Superior temporal gyrus (tissue), 1 donor: ENCODE data around the gene AFF3.
"Not testable (repeated sequence)": the region's sequence is repeated elsewhere in the genome, so short reads cannot be mapped to it uniquely, and the experiment has no call there.

Experiments used
- DNase-seq: peaks from one replicate; pipeline ENCODE4 v3.0.0-alpha.2; 2016; ENCODE audit errors: extremely low spot score

Gene AFF3

DNA sequence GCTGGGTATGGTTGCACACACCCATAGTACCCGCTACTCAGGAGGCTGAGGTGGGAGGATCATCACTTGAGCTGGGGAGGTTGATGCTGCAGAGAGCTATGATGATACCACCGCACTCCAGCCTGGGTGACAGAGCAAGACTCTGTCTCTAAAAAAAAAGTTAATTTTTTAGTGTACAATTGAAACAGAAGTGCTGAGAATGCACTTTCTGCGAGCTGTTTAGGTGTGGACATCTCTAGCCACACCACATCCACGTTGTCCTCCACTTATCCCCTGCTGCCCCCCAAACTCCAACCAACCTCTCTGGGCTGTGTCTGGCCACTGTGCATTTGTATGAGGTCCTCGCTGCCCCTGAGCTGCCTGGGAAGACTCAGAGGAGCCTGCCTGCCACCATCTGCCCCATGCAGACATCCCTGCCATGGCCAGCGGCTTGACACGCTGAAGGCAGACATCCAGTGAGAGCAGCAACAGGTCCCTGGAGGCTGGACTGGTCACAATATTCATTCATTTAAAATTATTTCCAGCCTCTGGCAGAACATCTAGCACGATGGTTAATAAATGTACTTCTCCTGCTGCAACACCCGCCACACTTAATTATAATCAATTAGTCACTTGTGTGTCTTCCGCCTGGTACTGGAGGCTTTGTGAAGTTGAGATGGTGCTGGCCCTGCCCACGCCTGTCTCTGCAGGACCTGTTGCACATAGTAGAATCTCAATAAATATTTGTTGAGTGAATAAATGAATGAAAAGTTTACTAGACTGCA lies 3.7 kb upstream of the AFF3 start:
- DNase-seq = no peak

GRCh38 chr2:100143286-100143685 lies 896 bp upstream of the AFF3 start:
- DNase-seq = no peak

DNA sequence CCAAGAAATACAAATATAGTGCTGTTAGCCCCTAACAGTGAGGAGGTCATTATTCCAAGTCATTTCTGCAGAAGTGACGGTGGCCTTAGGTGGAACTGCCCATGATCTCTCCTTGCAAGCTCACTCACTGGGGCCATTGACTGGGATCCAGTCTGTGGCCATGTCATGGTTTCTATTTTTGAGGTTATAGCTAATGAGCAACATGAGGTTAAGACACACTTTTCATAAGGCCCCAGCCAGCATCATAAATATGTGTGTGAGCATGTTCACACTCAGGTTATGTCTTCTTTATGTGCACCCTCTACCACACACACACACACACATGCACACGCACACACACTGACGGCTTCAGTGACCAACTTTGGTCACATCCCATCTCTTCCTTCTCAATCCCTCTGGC lies 484 bp downstream of the AFF3 start:
- no peak for DNase-seq

- DNase-seq = no peak
These were observed 1.8 kb downstream of the AFF3 start for GRCh38 chr2:100140582-100140981.

- no peak for DNase-seq
These were observed 4.4 kb downstream of the AFF3 start for GRCh38 chr2:100137866-100138570.

DNA sequence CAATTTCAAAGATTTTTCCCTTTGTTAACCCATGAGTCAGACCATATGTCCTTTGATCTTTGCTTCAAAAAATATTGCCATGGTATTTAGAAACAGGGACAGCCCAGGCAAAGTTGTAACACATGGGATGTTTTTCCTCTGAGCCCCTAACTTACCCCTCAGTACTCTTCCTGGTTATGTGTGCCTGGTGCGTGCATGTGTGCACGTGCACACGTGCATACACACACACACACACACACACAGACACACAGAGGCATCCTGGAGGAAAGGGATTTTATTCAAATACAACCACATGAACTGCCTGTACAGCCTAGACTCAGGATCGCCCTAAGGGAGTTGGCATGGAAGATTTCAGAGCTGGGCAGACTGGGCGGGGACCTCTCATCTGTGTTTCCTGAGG lies 5.1 kb downstream of the AFF3 start:
- DNase-seq = no peak

DNA sequence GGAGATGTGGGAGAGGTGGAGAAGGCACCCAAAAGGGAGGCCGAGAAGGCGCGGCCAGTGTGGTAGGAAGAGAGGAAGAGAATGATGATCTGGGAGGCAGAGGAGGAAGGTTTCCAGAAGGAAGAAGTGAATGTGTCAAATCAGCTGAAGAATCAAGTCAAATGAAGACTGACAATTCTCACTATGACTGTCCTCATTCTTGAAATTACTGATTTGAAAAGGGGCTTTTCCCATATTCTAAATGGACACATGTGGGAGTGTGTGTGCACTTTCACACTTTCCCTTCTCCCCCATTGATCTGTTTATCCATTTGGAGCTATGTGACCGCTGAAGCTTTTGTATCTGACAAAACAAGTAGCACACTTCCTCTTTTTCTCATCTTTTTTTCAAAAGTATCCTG lies 6.1 kb downstream of the AFF3 start:
- no peak for DNase-seq

GRCh38 chr2:100135415-100135814 lies 7.0 kb downstream of the AFF3 start:
- DNase-seq = no peak

GRCh38 chr2:100130595-100131391 lies 11.6 kb downstream of the AFF3 start:
- DNase-seq = no peak

DNA sequence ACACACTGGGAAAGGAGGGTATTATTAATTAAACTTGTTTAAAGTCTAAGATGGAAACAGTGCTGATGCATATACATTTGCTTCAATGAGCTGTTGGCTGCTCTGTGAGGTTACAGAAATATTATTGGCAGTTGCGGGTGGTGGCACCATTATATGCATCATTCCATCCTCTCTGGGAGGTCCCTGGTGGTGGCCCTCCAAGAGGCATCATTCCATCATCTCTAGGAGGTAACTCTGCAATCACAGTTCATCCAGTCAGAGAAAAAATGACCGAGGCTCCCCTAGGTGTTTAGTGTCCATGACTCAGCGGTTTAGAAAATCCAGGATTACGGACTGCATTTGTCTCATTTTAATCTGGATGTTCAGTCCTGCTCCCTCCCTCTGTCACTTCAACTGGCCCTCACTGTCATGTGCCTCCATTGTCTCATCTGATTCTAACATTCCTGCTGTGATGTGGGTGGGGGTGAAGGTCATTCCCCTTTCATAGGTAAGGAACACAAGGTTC lies 15.4 kb downstream of the AFF3 start:
- DNase-seq = no peak

DNA sequence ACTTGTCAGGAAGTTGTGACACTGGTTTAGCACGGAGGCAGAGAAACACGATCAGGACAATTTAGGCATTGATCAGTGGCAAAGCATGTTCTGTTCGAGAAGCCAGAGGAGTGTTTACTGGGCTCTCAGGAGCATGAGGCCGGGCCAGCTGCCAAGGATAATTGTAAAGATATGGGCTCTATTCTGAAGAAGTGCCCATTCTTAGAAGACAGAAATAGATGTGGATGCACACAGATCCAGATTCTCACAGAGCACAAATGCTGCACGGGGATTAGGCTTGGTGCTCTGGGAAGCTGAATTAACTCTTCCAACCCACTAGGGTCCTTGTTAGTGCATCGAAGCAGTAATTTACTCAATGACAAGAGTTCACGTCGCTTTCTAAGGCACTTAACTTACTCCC lies 16.2 kb downstream of the AFF3 start:
- DNase-seq = no peak

DNA sequence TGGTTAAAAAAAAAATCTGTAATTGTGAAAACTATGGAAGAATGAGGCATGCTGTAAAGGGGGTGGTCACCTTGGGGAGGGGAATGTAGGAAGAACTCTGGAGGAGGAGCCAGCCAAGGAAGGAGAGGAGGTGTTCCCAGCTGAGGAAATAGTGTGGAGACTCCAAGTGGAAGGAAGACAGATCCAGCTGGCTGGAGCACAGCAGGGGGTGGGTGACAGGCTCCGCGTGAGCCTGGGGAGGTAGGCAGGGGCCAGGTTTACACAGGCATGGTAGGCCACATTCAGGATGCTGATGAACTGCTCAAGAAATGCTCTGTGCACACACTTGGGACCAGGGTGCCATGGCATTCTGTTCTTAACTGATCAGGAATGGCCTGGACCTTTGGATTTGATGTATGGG lies 16.8 kb downstream of the AFF3 start:
- no peak for DNase-seq

- DNase-seq = no peak
These were observed 17.6 kb downstream of the AFF3 start for GRCh38 chr2:100124761-100125160.

- DNase-seq = no peak
These were observed 21.2 kb downstream of the AFF3 start for GRCh38 chr2:100121124-100121718.

DNA sequence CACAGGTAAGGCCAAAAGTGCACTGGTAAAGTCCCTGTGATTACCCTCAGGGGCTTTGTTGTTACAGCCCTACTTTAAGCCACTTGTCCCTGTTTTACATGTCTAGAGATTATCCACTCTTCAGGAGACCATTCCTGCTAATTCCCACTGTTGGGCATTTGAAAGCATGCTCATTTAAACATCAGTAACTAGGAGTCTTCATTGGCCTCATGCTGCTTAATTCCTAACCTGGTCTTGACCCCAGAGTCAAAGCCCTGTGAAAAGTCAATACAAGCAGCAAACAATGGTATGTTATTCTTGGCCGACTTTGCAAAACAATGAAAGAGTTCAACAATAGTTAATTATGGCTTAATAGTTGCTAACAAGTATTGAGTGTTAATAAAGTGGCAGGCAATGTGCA lies 23.2 kb downstream of the AFF3 start:
- DNase-seq = no peak

DNA sequence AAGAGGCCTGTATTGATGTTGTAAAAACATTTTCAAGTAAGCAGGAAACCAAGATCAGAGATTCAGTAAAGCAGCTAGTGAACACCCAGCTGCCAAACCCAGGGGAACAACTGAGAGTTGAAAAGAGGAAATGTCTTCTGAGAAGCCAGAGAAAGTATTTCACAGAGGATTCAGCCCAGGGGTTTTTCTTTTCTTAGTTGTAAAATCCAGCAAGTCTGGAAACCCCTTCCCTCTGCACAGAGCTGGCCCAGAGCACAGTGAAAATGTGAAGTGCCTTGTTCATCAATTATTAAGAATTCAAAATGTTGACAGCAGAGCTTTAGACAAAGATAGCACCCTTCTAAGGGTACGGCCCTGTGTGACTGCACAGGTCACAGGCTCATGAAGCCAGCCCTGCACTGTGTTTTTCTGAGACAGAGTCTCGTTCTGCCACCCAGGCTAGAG lies 28.4 kb downstream of the AFF3 start:
- no peak for DNase-seq

DNA sequence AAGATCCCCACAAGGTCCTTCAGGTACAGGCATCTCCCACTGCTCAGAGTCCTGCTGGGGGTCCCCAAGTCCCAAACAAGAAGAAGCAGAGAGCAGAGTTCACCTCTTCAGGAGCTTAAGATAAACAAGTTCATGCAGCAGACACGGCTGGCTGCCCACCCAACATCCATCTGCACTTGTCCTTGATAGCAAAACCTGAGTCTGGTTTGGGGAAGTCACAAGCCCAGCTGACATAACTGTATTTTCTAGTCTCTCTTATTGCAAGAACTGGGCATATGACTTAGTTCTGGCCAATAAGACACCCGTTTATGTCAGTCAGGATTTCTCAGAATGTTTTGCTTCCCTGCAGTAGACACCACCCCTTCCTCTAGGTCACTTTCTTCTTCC lies 31.8 kb downstream of the AFF3 start:
- DNase-seq = no peak

GRCh38 chr2:100109986-100110613 lies 32.3 kb downstream of the AFF3 start:
- no peak for DNase-seq

DNA sequence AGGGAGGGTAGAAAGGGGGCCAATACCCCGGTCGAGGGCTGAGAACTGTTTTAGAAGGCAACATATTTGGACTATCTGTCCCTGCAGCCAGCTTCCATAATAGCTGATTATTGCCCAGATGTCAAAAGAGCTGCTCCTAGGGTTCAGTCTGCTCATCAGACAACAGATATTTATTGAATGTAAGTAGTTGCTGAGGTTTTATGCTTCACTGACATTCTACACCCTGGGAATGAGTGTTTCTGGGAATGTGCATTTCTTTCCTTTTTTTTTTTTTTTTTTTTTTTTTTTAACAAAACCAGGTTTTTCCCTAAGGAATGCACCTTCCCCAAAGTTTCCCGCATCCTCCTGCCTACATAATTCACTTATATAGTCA lies 33.8 kb downstream of the AFF3 start:
- DNase-seq = not testable (repeated sequence)

- DNase-seq = peak; percentile 29
These were observed 34.3 kb downstream of the AFF3 start for GRCh38 chr2:100107906-100108647.

DNA sequence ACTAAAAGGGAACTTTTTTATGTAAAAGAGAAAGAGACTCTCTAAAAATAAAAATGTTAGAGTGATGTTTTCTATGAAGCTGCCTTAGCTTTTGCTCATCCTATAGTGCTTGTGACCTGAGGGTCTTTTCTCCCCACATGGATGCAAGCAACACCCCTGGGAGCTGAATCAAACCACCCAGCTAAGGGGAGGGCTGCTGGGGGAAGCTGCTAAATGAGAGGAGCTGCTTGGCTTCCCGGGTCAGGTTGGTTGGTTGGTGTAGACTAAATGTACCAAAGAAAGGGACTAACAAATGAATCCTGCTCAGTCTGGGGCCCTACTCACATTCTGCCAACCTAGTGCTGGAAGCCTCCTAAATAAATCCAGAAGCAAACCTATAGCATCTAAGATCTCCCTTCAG lies 35.0 kb downstream of the AFF3 start:
- no peak for DNase-seq
